ENCODE data around the gene GOSR2.

DNA sequence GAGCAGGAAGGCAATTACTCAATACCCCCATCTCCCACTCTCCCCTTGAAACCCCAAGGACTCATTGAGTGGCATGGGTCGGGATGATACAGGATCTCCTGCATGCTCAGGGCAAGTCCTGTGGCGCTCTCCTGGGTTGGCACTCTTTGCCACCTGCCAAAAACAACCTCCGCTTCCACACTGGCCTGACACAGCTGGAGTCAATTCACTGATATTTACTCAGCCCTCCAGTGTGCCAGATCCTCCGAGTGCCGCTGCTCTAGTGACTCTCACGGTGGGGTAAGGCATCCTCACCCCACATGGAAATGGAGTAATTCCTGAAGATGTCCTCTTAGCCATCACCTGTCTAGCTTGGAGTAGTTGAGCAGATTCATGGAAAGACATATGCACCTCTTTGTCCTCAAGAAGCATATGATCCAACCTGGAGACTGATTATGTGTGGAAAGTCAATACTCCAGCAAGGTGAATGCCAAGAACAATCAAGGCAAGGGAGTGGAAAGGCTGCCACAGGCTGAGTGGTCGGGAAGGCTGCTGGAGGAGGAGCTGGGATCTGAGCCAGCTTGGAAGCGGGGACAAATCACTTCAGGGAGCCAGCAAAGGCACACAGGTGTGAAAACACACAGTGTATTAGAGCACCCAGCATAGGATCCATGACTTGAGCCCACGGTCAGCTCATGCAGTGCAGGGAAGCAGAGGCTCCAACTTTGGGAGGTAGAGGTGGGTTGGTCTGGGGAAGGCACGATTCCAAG is 12.6 kb upstream of the GOSR2 start:
- TF ChIP-seq, protein P1, sequence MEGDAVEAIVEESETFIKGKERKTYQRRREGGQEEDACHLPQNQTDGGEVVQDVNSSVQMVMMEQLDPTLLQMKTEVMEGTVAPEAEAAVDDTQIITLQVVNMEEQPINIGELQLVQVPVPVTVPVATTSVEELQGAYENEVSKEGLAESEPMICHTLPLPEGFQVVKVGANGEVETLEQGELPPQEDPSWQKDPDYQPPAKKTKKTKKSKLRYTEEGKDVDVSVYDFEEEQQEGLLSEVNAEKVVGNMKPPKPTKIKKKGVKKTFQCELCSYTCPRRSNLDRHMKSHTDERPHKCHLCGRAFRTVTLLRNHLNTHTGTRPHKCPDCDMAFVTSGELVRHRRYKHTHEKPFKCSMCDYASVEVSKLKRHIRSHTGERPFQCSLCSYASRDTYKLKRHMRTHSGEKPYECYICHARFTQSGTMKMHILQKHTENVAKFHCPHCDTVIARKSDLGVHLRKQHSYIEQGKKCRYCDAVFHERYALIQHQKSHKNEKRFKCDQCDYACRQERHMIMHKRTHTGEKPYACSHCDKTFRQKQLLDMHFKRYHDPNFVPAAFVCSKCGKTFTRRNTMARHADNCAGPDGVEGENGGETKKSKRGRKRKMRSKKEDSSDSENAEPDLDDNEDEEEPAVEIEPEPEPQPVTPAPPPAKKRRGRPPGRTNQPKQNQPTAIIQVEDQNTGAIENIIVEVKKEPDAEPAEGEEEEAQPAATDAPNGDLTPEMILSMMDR (optimal IDR thresholded peaks at IDR 0.05 in 1 of 3, IDR thresholded peaks at IDR 0.05 in 1 of 3, conservative IDR thresholded peaks at IDR 0.05 in 1 of 3; ENCODE audit: extremely low read depth in 1 of 3, insufficient read depth in 2 of 3, low read length in 3 of 3) = no peak
- no peak for TF ChIP-seq EZH2 (IDR thresholded peaks at IDR 0.05; ENCODE audit: low read length)

All from keratinocyte (primary cell).